BJ (cell line): Measurements from ENCODE around the gene ZSCAN5A. TPM values are rescaled to one million over a fixed set of nuclear protein-coding genes. Genes with fewer than 3 reads are reported as not detected.
"Not testable (repeated sequence)": the region's sequence is repeated elsewhere in the genome, so short reads cannot be mapped to it uniquely, and the experiment has no call there.

Source experiments
- CTCF ChIA-PET: fragments of 350-600 bp; formaldehyde crosslinking; extraction: SDS; loops from one replicate; lab custom pipeline; 2021; ENCODE audit warnings: antibody characterized with exemption, inconsistent platforms; lab: Yijun Ruan, JAX
- POLR2A ChIA-PET: fragments of 300-600 bp; sonication (Branson Sonifier 250); formaldehyde crosslinking; extraction: SDS; loops from one replicate; lab custom pipeline; 2021; ENCODE audit warnings: antibody characterized with exemption; lab: Charles Lee
- DNase-seq: peaks from one replicate; pipeline ENCODE4 v3.0.0-alpha.2; 2011; ENCODE audit warnings: low read depth
- H3K27me3 ChIP-seq: 2 replicates; pipeline ENCODE4 v1.6.0; 2011; ENCODE audit warnings: low read length; ENCODE audit not compliant: control insufficient read depth, insufficient read depth
- H3K36me3 ChIP-seq: 2 replicates; pipeline ENCODE4 v1.5.1; 2011; ENCODE audit warnings: low read length; ENCODE audit not compliant: control insufficient read depth, insufficient read depth
- H3K4me3 ChIP-seq: 2 replicates; pipeline ENCODE4 v1.5.1; 2011; ENCODE audit warnings: low read depth, mild to moderate bottlenecking, control low read depth, low read length
- CTCF ChIP-seq: IDR thresholded peaks from 2 replicates; pipeline ENCODE4 v1.5.1; 2011; ENCODE audit warnings: low read depth, mild to moderate bottlenecking, control low read depth, inconsistent platforms, low read length, moderate library complexity; ENCODE audit not compliant: insufficient read depth
- polyA plus RNA-seq: library from polyadenylated mRNA; depleted of rRNA; stranded (reverse); fragments of >200 nt; gene quantifications from 2 replicates; pipeline ENCODE4 v1.2.3, GENCODE V29; 2011

ZSCAN5A gene
- polyA plus RNA-seq, 1 experiment, result 4.0 TPM

GRCh38 chr19:56335371-56335770 is 20.7 kb upstream of the ZSCAN5A start:
- CTCF ChIA-PET, result interaction anchor here (2.6 to 6.3 kb wide), 2 partner anchors 82 to 259 kb away, joined by 24 to 64 read pairs; no protein-coding TSS in a partner anchor

GRCh38 chr19:56333506-56333905 is 18.9 kb upstream of the ZSCAN5A start:
- DNase-seq, result no peak
- ChIA-PET POLR2A (interaction anchor here (0.5 kb wide), 1 partner anchor 72 kb away, joined by 3 read pairs; no protein-coding TSS in a partner anchor), CTCF (interaction anchor here (0.6 to 6.3 kb wide), 22 partner anchors 10 to 701 kb away, joined by 3 to 64 read pairs (median 4); partner anchors contain the start of gene ZSCAN5A)
- Histone ChIP-seq H3K27me3 (no peaks in the 10 kb centered on the region), H3K4me3 (no peak overlapping the region), H3K36me3 (no peaks in the 10 kb centered on the region)
- peak; percentile 76 for TF ChIP-seq CTCF

More at GRCh38 chr19:56335371-56335770, 20.7 kb upstream of the ZSCAN5A start:
- H3K4me3 ChIP-seq, H3K27me3 ChIP-seq, DNase-seq, H3K36me3 ChIP-seq, POLR2A ChIA-PET: not testable (repeated sequence)

DNA sequence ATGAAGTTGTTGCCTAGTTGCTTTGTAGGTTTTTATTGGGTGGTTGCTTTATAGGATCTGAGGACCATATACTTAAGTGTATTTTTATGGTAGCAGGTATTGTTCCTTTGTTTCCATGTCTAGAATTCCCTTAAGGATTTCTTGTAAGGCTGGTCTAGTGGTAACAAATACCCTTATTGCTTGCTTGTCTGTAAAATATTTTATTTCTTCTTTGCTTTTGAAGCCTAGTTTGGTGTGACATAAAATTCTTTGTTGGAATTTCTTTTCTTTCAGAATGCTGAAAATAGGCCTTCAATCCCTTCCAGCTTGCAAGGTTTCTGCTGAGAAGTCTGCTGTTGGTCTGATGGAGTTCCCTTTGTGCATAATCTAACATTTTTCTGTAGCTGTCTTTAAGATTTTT is 18.1 kb upstream of the ZSCAN5A start:
- Histone ChIP-seq H3K27me3 (no peaks in the 10 kb centered on the region), H3K4me3 (no peak overlapping the region), H3K36me3 (no peaks in the 10 kb centered on the region)
- CTCF ChIA-PET, result interaction anchor here (0.7 to 6.3 kb wide), 14 partner anchors 9 to 266 kb away, joined by 3 to 64 read pairs (median 5); no protein-coding TSS in a partner anchor
- POLR2A ChIA-PET, result no interaction called here
- TF ChIP-seq CTCF, result no peak
- no peak for DNase-seq

GRCh38 chr19:56324436-56324835 is 9.8 kb upstream of the ZSCAN5A start:
- no peak overlapping the region for H3K4me3 ChIP-seq
- H3K27me3 ChIP-seq, result no peaks in the 10 kb centered on the region
- ChIA-PET CTCF (interaction anchor here (1.6 kb wide), 1 partner anchor 9 kb away, joined by 5 read pairs; no protein-coding TSS in a partner anchor), POLR2A (no interaction called here)
- no peak for DNase-seq
- H3K36me3 ChIP-seq, result no peaks in the 10 kb centered on the region
- TF ChIP-seq CTCF, result no peak

- Histone ChIP-seq H3K36me3 (no peaks in the 10 kb centered on the region), H3K4me3 (no peak overlapping the region), H3K27me3 (no peaks in the 10 kb centered on the region)
- TF ChIP-seq CTCF, result no peak
- ChIA-PET POLR2A (no interaction called here), CTCF (interaction anchor here (1.0 to 2.2 kb wide), 2 partner anchors 11 to 69 kb away, joined by 4 to 8 read pairs; no protein-coding TSS in a partner anchor)
- DNase-seq, result no peak
Observed at GRCh38 chr19:56321989-56322440, 7.4 kb upstream of the ZSCAN5A start.
